Measurements from ENCODE around the gene FAM20C.

FAM20C gene

DNA sequence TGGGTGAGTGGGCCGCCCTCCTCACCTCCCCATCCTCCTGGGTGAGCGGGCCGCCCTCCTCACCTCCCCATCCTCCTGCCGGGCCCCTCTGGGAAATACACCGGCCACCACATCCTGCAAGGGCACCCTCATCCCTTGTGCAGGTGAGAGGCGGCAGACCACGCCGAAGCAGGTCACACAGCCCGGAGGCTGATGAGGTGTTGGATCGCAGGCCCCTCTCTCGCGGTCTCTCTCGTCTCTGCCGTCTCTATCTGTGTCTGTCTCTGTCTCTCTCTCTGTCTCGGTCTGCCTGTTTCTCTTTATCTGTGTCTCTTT, 66.8 kb downstream of the FAM20C start:
- DNase-seq (ENCODE audit: low spot score) = no peak

DNA sequence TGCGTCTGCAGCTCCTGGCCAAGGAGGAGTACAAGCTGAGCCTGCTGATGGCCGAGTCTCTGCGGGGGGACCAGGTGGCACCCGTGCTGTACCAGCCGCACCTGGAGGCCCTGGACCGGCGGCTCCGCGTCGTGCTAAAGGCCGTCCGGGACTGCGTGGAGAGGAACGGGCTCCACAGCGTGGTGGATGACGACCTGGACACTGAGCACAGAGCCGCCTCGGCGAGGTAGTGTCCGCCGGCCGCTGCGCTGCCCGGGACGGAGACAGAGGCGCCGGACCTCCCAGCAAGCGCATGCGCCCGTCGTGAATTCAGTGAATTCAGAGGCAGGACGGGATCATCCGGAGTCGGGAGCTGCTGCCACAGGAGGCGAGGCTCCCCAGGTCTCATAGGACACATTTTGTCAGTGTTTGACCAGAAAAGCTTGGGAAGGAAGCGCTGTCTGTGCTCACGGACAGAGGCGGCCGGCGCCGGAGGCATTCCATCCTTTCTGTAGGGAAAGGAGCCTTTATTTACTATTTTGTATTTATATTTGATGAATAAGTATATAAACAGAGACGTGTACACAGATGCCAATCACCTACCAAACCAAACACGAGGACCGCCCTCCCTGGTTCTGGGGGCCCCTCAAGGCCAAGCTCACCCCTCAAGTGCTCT, 67.5 kb downstream of the FAM20C start:
- no peak for DNase-seq (ENCODE audit: low spot score)

GRCh38 chr7:260441-261281, 68.3 kb downstream of the FAM20C start:
- DNase-seq (ENCODE audit: low spot score) = no peak

- DNase-seq (ENCODE audit: low spot score) = no peak
These were observed 69.2 kb downstream of the FAM20C start for GRCh38 chr7:261341-262250.

DNA sequence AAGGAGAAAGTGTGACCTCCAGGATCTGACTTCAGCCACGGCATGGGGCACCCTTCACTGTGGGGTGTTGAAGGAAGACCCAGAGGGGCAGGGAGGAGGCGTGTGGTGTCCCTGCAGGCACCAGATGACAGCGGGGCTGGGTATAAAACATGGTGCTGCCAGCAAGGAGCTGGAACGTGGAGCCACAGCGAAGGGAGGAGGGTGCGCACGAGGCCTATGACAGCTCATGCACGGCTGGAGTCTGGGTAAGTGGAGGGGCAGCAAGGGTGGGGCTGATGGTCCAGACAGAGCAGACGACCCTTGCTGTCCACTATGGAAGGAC, 69.8 kb downstream of the FAM20C start:
- DNase-seq (ENCODE audit: low spot score) = no peak

DNA sequence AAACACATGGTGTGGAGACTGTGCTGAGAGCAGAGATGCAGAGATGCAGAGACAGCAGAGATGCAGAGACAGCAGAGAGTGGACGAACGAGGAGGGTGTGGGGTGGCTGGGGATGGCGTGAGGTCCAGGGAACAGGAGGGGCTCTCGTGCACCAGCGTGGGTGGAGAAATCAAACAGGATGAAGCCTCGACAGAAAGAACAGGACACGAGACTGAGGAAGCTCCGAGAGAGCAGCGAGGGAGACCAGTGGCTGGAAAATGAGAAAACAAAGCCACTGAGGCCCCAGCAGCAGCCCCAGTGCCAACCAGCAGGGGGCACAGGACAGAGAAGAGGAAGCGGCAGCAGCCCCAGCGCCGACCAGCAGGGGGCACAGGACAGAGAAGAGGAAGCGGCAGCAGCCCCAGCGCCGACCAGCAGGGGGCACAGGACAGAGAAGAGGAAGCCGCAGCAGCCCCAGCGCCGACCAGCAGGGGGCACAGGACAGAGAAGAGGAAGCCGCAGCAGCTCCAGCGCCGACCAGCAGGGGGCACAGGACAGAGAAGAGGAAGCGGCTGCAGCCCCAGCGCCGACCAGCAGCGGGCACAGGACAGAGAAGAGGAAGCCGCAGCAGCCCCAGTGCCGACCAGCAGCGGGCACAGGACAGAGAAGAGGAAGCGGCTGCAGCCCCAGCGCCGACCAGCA, 70.4 kb downstream of the FAM20C start:
- DNase-seq (ENCODE audit: low spot score) = peak; percentile 88

GRCh38 chr7:263483-264351, 71.3 kb downstream of the FAM20C start:
- DNase-seq (ENCODE audit: low spot score) = peak; percentile 24

DNA sequence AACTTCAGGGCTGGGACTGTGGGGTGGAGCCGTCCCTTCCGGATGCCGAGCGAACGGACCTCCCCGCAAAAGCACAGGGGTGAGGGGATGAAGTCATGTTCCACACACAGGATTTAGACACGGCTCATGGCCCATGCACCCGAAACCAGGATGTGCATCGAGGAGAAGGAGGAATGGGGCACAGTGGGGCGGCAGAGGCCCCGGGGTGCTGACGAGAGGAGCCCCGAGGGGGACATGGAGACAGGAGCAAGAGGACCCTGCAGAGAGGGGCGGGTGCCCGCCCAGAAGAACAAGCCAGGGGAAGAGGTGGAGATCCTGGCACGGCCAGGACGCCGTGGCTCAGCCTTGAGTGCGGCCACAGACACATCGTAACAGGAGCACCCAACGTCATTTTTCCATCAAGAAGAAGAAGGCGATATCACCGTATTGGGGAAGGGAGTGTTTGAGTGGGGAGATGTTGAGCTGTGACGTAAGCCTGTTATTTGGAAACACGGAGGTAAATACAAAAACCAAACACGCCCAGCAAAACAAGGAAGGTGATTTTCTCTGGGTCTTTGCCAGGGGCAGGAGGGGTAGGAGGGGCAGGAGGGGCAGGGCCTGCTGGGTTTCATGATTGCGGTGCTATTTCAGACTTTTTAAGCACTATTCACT, 72.3 kb downstream of the FAM20C start:
- DNase-seq (ENCODE audit: low spot score) = no peak

DNA sequence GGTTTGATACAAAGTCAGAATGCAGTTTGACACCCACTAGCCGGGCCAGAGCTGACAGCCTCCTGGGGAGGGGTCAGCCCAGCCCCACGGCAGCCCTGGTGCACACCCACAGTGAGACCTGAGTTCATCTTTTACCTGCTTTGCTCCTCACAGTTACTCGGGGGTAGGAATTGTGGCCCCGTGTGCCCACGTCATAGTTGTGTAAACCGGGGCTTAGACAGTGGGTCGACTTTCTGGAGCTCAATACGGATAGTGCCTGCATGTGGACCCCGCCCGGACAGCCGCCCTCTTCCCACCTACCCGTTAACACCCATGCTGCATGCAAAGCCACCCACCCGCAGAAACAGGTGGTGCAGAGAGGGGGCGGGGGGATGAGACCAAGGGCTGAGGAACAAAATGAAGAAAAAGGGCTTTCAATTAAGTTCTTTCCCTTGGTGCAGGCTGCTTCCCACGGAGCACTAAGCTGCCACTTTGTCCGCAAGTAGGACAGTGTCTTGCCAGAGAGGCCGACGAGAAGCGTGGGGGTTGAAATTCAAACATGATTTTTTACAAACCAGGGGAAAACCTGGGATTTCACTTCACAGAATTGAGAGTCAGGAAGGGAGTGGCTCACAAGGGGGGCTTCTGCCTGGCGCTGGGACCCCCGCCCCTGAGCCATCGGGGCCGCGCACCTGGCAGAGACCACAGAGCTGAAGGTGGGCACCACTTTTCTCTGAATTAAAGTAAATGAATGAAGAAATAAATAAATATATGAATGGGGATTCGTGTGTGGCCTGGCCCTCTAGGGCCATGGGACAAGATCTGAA, 73.0 kb downstream of the FAM20C start:
- no peak for DNase-seq (ENCODE audit: low spot score)

DNA sequence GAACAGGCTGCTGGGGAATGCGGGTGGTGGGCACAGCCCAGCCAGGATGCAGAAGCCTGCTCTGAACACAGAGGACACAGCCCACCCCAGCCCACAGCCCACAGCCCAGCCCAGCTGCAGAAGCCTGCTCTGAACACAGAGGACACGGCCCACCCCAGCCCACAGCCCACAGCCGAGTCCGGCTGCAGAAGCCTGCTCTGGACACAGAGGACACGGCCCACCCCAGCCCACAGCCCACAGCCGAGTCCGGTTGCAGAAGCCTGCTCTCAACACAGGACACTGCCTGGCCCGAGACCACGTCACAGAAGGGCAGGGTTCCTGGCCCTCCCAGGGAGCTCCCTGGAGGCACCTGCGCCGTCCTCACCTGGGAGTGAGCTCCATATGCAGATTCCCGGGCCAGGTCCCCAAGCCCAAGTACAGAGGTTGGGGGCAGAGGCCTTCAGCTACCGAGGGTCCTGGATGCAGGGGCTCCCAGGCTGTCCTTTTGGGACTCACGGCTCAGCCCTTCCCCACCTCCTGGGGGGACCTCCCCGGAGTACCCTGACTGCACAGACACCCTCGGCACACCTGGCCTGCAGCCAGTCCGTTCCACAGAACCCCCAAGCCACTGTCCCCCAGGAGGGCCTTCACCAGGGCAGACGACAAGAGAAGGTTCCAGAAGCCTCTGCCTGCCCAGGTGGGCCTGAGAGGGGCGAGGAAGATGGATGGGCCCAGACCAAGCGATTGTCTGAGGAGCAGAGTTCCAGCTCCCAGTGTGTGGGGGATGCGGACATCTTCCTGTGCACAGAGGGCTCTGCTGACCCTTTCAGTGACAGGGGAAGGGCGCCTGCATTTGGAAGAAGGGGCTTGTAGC, 73.9 kb downstream of the FAM20C start:
- no peak for DNase-seq (ENCODE audit: low spot score)

DNA sequence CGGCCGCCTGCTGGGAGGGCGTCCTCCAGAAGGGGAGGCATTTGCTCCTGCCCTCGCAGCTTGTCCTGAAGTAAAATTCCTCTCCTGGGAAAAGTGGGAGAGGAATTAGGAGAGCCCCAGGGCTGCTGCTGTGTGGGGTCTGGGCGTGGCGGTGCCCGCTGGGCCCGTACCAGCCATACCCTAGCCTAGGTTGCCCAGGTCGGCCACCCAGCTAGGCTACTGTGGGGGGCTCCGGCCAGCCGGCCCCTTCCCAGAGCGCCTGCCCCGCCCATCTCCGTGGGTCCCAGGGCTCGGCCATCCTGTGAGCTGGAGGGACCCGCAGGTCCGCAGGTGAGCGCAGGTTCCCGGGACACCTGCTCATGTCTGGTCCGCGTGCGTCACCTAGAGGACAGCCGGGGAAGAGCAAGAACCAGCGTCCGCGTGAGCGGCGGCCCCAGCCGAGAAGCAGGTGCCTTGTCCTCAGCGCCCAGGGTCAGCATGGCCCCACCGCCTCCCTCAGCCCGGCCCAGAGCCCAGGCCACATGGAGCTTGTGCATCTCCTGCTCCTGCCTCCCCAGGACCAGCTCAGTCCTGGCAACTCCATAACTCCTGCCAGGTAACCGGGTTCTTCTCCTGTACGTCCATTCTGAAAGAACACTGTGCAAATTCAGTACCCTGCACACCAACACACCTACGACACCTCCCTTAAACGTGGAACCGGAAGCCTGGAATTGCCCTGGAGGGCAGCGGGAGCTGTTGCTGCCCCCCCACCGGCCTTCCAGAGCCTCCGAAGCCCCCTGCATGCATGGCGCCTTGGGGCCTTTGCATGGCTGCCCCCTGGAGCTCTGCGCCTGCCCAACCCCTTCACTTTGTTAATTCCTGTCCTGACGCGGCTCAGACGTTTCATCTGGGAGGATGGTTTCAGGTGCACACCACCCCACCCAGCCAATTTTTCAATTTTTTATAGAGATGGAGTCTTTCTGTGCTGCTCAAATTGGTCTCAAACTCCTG, 74.8 kb downstream of the FAM20C start:
- DNase-seq (ENCODE audit: low spot score) = no peak

GRCh38 chr7:268991-269390, 76.6 kb downstream of the FAM20C start:
- DNase-seq (ENCODE audit: low spot score) = no peak

DNA sequence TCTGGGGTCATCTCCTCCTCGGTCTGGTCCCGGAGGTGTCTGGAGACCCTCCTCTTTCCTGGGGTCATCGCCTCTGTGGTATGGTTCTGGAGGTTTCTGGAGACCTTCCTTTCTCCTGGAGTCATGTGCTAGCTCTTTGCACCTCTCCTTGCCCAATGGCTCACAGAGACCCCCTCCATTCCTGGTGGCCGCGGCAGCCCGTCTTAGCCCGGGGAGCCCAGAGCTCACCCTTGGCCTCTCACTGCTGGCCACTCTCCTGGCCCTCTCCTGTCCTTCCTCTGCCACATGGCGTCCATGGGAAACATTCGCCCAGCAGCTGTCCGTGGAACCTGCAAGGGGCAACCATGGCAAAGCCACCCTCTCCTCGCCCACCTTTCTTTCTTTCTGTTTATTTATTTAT, 77.3 kb downstream of the FAM20C start:
- no peak for DNase-seq (ENCODE audit: low spot score)

DNA sequence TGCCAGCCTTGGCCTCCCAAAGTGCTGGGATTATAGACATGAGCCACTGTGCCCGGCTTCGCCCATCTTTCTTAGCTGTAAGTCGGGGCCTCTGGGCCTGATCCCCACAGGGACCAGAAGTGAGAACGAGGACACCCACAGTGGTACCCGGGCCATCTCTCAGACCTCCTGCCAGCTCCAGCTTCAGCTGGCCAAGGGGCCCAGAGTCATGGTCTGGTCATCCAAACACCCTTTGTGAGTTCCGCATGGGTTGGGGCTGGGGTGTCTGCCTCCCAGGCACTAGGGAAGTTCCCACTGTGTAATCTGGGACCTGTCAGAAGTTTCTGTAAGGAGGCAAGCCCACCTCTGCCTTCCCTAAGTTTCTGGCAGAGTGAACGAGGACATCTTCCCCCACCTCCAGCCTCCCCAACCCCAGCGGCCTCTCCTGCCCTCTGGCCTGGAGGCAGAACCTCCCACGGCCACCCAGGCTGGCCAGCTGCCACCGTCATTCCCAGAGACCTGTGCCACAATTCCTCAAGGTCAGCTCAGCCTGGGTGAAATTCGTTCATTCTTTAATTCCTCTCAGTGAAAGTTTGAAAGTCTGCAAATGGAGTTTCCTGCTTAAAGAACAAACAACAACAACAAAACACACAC, 78.1 kb downstream of the FAM20C start:
- DNase-seq (ENCODE audit: low spot score) = no peak

- no peak for DNase-seq (ENCODE audit: low spot score)
These were observed 79.1 kb downstream of the FAM20C start for GRCh38 chr7:271266-272107.

DNA sequence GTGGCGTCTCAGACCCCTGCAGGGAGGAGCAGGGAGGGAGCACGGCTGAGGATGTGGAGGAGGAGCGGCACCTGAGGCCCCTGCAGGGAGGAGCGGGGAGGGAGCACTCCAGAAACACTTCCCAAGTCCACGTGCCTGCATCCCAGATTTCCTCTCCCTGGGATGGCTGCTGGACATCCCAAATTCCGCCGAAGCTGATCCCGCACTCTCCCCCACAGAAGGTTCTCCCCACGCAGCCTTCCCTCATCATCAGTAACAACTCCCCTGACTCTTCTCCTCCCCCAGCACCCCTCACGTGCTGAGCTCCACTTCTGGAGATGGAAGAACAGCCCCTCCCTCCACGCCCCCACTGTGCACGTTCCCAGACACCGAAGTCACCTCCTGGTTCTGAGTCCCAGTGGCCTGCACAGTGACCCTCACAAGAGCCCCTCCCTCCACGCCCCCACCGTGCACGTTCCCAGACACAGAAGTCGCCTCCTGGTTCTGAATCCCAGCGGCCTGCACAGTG, 79.8 kb downstream of the FAM20C start:
- no peak for DNase-seq (ENCODE audit: low spot score)
